ENCODE data around the gene CUX1. TPM values are rescaled to one million over a fixed set of nuclear protein-coding genes. Genes with fewer than 3 reads are reported as not detected.

The CUX1 gene
- total RNA-seq, 1 donor from 2014 or later: 89.1 TPM

- Mint-ChIP-seq H3K9me3 (ENCODE audit: unreplicated experiment) (no peaks in the 10 kb centered on the region), H3K4me1 (ENCODE audit: unreplicated experiment) (peaks cover 6% of the 10 kb centered on the region), H3K4me3 (ENCODE audit: unreplicated experiment) (no peak overlapping the region), H3K27ac (ENCODE audit: unreplicated experiment) (no peak overlapping the region), H3K36me3 (ENCODE audit: unreplicated experiment) (no peaks in the 10 kb centered on the region), H3K27me3 (ENCODE audit: unreplicated experiment) (no peaks in the 10 kb centered on the region)
- TF ChIP-seq, protein P1, sequence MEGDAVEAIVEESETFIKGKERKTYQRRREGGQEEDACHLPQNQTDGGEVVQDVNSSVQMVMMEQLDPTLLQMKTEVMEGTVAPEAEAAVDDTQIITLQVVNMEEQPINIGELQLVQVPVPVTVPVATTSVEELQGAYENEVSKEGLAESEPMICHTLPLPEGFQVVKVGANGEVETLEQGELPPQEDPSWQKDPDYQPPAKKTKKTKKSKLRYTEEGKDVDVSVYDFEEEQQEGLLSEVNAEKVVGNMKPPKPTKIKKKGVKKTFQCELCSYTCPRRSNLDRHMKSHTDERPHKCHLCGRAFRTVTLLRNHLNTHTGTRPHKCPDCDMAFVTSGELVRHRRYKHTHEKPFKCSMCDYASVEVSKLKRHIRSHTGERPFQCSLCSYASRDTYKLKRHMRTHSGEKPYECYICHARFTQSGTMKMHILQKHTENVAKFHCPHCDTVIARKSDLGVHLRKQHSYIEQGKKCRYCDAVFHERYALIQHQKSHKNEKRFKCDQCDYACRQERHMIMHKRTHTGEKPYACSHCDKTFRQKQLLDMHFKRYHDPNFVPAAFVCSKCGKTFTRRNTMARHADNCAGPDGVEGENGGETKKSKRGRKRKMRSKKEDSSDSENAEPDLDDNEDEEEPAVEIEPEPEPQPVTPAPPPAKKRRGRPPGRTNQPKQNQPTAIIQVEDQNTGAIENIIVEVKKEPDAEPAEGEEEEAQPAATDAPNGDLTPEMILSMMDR (IDR thresholded peaks at IDR 0.05): peak; percentile 96
- no peak for DNase-seq (ENCODE audit: extremely low spot score, unreplicated experiment)
Measured at GRCh38 chr7:102279537-102280400, 462.3 kb downstream of the CUX1 start.

DNA sequence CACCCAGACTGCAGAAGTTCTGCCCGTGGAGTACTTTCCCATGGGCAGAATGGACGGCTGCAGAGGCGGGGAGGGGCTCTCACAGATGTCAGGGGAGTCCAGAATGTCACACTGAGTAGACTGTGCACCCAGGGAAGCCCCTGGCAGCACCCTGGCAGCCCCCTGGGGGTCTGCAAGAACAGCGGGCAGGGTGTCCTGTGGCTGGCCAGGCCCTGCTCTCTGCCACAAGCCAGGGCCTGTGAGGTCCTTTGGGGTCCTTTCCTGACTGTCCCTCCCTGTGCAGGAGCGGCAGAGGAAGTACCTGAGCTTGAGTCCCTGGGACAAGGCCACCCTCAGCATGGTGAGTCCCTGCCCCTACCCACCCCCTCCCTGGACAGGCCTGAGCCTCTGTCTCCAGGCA, 463.1 kb downstream of the CUX1 start:
- TF ChIP-seq, protein P1 (IDR thresholded peaks at IDR 0.05): no peak
- Mint-ChIP-seq H3K4me3 (ENCODE audit: unreplicated experiment) (no peak overlapping the region), H3K27ac (ENCODE audit: unreplicated experiment) (no peak overlapping the region), H3K27me3 (ENCODE audit: unreplicated experiment) (no peaks in the 10 kb centered on the region), H3K36me3 (ENCODE audit: unreplicated experiment) (no peaks in the 10 kb centered on the region), H3K9me3 (ENCODE audit: unreplicated experiment) (no peaks in the 10 kb centered on the region), H3K4me1 (ENCODE audit: unreplicated experiment) (peaks cover 13% of the 10 kb centered on the region)
- no peak for DNase-seq (ENCODE audit: extremely low spot score, unreplicated experiment)

- Mint-ChIP-seq H3K27me3 (ENCODE audit: unreplicated experiment) (no peaks in the 10 kb centered on the region), H3K9me3 (ENCODE audit: unreplicated experiment) (no peaks in the 10 kb centered on the region), H3K27ac (ENCODE audit: unreplicated experiment) (no peak overlapping the region), H3K36me3 (ENCODE audit: unreplicated experiment) (no peaks in the 10 kb centered on the region), H3K4me3 (ENCODE audit: unreplicated experiment) (no peak overlapping the region), H3K4me1 (ENCODE audit: unreplicated experiment) (peaks cover 14% of the 10 kb centered on the region)
- TF ChIP-seq, protein P1 (IDR thresholded peaks at IDR 0.05): no peak
- DNase-seq (ENCODE audit: extremely low spot score, unreplicated experiment): no peak
Measured at GRCh38 chr7:102281785-102282184, 464.4 kb downstream of the CUX1 start.

DNA sequence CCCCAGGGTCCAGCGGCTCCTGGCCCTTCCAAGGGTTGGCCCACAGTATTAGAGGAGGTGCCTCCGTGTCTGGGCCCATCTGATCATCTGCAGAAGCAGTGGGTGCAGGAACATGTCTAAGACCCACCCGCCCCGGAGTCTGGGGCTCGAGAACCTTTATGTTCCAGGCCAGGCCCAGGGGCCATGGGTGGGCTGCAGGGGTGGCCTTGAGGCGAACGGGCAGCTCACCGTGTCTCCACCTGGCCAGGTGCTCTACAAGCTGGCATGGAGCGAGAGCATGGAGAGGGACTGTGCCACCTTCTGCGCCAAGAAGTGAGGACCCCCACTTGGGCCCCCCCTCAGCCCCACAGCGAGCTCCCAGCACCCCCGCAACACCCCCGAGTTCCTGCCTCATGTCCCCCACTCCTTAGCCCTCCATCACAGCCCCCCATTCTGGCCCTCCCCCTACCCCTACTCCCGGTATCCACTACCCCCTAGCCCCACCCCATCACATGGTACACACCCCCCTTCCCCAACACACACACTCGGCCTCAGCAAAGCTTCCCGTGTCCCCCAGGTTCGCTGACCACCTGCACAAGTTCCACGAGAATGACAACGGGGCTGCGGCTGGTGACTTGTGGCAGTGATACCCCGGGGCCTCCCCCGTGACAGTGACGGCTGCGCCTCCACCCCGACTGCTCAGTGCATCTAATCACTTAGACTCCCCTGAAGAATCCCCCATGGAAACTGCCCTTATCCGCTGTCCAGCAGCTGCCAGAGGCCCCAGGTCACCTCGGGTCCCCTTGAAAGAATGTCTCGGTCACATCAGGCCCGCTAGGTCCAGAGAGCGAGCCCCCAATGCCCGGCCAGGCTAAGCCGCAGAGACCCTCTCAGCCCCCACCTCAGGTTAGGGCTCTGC, 465.3 kb downstream of the CUX1 start:
- no peaks in the 10 kb centered on the region for H3K9me3 Mint-ChIP-seq (ENCODE audit: unreplicated experiment)
- no peak overlapping the region for H3K27ac Mint-ChIP-seq (ENCODE audit: unreplicated experiment)
- H3K36me3 Mint-ChIP-seq (ENCODE audit: unreplicated experiment): no peaks in the 10 kb centered on the region
- H3K4me1 Mint-ChIP-seq (ENCODE audit: unreplicated experiment): peaks cover 14% of the 10 kb centered on the region
- no peaks in the 10 kb centered on the region for H3K27me3 Mint-ChIP-seq (ENCODE audit: unreplicated experiment)
- H3K4me3 Mint-ChIP-seq (ENCODE audit: unreplicated experiment): no peak overlapping the region
- no peak for DNase-seq (ENCODE audit: extremely low spot score, unreplicated experiment)
- TF ChIP-seq, protein P1 (IDR thresholded peaks at IDR 0.05): no peak
